DND-41 (cell line): ENCODE results near the gene KRT86.

Experiments
- EZH2 ChIP-seq: IDR thresholded peaks from 3 replicates; pipeline ENCODE4 v1.6.1; 2012; ENCODE audit warnings: borderline replicate concordance, low read depth, mild to moderate bottlenecking, moderate library complexity, low read length, inconsistent platforms; ENCODE audit not compliant: severe bottlenecking
- TF ChIP-seq, protein P1 (sequence below): IDR thresholded peaks from 2 replicates; pipeline ENCODE4 v1.5.1; 2012; ENCODE audit warnings: borderline replicate concordance, low read length, moderate library complexity, mild to moderate bottlenecking; ENCODE audit not compliant: poor library complexity, severe bottlenecking; ENCODE audit errors: extremely low read depth

- TF ChIP-seq, protein P1, sequence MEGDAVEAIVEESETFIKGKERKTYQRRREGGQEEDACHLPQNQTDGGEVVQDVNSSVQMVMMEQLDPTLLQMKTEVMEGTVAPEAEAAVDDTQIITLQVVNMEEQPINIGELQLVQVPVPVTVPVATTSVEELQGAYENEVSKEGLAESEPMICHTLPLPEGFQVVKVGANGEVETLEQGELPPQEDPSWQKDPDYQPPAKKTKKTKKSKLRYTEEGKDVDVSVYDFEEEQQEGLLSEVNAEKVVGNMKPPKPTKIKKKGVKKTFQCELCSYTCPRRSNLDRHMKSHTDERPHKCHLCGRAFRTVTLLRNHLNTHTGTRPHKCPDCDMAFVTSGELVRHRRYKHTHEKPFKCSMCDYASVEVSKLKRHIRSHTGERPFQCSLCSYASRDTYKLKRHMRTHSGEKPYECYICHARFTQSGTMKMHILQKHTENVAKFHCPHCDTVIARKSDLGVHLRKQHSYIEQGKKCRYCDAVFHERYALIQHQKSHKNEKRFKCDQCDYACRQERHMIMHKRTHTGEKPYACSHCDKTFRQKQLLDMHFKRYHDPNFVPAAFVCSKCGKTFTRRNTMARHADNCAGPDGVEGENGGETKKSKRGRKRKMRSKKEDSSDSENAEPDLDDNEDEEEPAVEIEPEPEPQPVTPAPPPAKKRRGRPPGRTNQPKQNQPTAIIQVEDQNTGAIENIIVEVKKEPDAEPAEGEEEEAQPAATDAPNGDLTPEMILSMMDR: no peak
- TF ChIP-seq EZH2: no peak
Measured at GRCh38 chr12:52291267-52291935, 17.0 kb downstream of the KRT86 start, which contains the start of gene KRT81.
